HG02763 (cell line): Measurements from ENCODE around the gene TIGD2.
"Not testable (repeated sequence)": the region's sequence is repeated elsewhere in the genome, so short reads cannot be mapped to it uniquely, and the experiment has no call there.

ENCODE experiments used
- ATAC-seq: cut with Tn5 transposase; IDR thresholded peaks from one replicate; pipeline ENCODE4 v1.9.1; 2021; ENCODE audit warnings: mild to moderate bottlenecking, moderate library complexity; ENCODE audit not compliant: unreplicated experiment

Gene TIGD2

DNA sequence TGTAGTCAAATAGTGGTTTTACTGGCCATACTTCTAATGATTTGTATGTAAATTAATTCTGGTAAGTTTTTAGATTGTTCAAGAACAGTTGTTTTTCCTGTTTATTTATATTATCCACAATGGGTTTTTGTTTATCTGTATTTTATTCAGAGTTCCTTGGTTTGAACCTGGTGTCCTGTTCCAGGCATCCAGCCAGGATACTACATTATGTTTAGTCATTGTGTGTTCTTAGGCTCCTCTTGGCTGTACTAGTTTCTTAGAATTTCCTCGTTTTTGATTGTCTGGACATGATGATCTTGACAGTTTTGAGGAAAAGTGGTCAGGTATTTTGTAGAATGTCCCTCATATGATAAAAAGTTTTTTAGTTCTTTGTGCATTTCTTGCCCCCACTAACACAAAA is 7.8 kb downstream of the TIGD2 start:
- ATAC-seq: no peak

DNA sequence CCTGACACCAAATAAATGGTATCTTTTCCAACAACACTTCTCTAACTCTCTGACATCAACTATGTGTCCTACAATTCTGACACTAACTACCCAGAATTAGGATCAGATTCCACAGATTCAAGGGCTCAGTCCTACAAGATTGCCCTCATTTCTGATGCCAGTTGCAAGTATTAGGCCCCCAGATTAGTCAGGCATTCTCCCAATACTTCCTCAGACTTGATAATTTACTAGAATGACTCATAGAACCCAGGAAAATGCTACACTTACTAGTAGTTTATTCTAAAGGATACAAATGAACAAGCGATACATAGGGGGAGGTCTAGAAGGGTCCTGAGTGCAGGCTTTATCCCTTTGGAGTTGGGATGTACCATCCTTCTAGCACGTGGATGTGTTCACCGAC is 8.5 kb downstream of the TIGD2 start:
- no peak for ATAC-seq

DNA sequence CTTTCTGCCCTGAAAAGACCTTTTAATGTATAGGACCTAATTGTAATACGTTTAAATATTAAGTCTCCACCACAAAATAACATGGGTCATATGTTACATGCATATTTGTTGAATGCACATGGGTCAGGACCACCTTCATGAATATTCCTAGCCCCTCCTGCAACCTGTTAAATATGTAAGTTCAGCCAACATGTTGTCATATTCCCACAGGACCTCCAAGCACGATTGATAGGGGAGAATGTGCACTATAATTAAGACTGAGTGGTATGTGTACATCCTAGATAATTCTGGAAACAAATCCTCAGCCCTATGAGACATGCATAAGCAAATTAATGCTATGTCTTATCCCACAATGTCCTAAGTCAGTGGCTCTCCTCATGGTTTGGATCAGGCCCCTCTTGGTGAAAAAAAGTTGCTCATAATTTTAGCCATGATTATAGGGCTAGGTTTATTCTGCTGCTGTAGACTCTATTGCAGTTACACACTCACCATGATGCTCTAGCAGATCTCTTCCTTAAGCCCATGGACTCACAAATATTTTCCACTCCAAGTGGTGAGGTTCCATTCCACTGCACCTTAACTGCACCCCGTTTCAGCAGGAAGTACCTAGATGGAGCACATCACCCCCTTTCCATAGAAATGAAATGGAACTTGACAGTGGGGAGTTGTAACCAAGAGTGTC is 10.2 kb downstream of the TIGD2 start:
- ATAC-seq: no peak

DNA sequence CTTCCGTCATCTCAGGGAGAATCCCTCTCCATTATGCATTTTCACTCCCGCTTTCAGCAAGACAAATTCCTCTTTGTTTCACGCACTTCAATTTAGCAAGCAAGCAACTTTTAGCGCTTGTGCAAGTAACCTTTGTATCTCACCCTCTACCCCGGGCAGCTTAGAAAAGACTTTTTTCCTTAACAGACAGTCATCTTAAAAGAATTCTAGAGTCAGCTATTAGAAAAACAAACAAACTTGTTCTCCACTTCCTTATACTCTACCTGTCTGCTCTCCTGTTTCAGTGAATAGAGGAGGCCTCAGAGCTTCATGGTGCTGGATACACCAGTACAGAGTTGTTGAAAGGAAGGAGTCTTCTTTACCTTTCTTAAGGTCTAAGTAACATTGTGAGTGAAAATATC is 12.1 kb downstream of the TIGD2 start:
- no peak for ATAC-seq

DNA sequence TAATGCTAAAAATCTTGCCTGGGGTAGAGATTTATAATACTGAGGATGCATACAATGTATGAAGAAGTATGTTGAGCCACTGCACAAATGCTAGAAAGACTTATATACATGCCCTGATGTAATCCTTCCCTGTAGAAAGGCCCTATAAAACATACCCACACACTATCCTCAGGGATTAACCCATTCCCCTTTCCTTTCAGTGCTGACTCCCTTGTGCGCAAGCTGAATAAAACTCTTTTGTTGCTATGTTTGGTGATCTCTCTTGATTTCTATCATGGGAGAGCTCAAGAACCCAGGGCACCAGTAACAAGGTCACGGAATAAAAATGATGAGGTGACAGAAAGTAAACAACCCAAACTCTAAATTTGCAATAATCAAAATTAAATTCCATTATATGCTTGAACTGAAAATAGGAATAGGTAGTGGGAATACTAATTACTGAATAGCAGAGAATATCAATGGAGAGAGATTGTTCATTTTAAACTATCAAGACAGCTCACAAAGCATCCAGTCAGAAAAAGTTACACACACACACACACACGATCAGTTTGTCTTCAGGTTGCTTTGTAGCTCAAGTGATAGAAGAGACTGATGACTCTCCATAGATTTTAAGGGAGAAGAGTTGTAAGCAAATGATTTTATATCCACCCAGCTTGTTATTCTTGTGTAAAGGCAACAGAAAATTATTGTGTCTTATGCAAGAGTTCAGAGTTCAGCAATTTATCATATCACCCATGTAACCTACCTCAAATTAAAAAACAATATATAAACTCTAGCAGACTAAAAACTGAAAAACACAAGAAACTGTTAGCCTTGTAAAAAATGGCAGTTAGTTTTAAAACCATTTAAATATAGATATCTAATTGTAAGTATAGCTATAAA is 14.8 kb downstream of the TIGD2 start:
- no peak for ATAC-seq

DNA sequence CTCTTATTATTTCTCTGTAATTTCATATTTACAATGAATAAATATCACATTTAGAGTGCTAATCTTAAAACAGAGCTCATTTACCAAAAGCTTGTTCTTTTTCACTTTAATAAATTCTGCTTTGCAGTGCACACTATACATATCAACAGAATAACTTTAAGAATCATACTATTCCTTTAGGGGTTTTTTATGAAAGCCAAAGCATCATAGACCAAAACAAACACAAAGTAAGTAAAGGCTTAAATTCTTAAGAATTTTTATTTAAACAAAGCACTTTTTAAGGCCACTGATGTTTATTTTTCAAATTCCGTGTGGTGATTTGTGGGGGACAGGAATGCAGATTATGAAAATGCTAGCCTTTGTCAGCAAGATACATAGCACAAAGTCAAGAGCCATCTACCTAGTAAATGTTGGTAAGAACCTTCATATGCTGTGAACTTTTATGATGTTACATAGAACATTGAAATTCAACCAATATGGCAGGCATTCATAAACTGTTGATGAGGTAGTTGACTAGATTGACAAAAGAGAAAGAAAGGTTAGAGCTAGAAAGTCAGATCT is 17.8 kb downstream of the TIGD2 start:
- no peak for ATAC-seq

DNA sequence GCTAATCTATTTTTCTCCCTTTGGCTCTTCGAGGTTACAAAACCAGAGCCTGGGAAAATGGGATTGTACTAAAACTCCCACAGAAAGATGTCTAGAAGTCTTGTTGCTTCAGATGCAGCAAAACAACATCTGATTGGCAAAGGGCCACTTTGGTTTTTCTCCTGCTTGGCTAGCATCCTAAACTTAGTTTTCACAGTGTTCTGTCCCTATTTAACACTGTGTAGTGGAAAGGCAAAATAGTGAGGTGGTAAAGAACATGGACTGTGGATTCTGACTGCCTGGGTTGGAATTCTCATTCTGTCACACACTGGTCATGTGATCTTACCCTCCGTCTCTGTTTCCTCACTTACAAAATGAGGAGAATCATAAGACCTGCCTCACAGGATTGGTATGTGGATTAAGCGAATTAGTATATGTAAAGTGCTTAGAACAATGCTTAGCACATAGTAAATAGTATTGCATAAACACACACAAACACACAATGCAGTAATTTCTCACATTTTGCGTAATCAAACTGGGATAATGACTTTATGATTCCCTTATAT is 23.5 kb downstream of the TIGD2 start:
- ATAC-seq: no peak

DNA sequence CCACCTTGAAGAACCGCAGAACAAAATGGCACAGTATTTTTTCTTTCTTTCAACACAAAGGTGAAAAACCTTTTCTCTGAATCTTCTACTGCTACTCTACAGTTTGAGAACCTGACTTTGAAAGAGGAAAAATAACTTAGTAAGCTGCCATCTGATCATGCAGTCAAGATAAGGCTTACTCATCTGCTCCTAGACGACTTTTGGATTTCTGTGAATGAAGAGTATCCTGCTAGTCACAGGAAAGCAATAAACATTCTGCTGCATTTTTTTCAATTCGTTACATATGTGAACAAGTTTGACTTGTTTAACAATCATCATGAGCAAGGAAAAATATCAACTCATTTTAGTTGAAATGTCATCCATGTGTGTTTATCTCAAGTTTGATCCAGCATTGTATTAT is 25.2 kb downstream of the TIGD2 start:
- ATAC-seq: no peak

DNA sequence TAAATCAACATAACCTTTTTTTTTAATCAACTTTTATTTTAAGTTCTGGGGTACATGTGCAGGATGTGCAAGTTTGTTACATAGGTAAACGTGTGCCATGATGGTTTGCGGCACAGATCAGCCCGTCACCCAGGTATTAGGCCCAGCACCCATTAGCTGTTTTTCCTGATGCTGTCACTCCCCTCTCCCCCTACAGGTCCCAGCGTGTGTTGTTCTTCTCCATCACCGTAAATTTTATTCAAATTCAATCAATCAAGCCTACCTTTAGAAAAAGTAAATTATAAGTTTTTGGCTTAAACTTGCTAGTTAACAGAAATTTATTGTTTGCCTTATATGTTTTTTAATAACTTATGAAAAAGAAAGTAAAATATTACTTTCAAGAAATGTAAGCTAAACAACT is 25.9 kb downstream of the TIGD2 start:
- no peak for ATAC-seq

DNA sequence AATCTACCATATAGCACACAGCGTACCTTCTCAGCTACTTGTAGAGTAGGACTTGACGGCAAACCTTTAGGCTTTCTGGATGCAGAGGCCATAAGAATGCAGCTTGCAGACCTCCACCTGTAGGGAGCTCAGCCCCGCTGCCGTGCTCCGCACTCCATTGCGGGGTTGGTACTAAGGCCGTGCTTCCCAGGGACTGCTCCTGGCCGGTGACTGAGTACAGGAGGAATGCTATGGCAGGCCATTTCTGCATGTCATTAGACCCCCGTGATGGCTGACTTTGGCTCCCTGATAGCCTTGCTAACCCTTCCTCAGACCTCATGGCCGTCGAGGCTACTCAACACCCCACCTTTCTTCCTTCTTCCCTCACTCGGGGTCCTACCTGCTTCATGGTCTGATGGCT is 26.4 kb downstream of the TIGD2 start:
- ATAC-seq: no peak

DNA sequence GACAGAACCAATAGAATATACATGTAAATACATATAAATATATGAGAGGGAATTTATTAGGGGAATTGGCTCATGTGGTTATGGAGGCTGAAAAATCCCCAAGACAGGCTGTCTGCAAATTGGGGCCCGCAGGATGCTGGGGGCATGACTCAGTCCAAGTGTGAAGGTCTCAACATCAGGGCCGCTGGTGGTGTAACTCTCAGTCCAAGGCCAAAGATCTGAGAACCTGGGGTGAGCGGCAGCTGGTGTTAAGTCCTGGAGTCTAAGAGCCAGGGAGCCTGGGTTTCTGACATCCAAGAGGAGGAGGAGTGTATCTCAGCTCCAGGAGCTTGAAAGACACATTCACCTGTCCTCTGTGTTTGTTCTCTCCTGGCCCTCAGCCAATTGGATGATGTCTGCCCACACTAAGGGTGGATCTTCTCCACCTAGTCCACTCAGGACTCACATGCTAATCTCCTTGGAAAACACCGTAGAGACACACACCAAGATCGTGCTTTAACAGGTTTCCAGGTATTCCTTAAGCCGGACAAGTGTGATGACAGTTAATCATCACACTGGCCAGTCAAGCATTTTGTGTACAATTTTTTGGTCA is 28.9 kb downstream of the TIGD2 start:
- no peak for ATAC-seq

DNA sequence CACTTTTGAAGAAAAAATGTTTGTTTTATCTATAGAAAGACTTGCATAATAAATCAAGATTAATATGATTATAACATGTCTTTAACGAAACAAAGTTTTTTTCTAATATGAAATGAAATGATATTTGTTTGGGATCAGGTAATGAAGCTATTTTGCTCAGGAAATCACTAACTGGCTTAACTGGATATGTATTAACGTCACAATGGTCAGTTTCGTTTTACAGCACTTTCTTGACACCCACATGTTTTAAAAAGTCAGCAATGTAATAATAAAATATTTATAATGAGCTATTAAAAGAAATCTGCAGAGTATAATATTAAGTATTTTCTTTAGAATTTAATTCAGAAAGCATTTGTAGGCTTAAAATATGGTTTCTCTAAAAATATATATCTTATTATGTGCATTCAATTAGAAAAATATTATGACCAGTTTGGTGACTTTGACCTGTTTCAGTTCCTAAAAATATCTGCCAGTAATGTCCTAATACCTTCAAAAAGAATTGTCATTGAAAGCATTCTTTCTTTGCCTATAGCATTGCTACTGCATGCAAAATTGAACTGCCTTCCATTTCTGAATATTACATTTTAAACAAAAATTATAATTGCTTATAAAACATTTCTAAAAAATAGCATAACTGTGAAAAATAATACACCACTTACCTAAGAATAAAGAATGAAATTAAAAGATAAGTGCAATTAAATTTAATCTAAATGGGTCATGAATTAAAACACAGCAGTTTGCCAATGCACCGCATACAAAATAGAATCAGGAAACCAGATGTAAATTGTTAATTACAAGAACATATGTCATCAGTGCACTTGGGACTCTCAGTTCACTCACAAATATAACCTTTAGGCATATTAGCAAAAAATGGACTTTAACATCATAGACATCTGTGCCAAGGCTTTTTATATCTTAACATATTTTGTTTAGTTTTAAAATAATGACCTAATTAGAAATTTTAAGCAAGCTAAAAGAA is 31.6 kb downstream of the TIGD2 start:
- peak; percentile 82 for ATAC-seq

DNA sequence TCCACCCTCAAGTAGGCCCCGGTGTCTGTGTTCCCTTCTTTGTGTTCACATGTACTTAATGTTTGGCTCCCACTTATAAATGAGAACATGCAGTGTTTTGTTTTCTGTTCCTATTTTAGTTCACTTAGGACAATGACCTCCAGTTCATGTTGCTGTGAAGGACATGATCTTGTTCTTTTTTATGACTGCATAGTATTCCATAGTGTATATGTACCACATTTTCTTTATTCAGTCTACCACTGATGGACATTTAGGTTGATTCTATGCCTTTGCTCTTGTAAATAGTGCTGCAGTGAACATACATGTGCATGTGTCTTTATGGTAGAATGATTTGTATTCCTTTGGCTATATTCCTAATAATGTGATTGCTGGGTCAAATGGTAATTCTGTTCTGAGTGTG is 33.3 kb downstream of the TIGD2 start:
- not testable (repeated sequence) for ATAC-seq

DNA sequence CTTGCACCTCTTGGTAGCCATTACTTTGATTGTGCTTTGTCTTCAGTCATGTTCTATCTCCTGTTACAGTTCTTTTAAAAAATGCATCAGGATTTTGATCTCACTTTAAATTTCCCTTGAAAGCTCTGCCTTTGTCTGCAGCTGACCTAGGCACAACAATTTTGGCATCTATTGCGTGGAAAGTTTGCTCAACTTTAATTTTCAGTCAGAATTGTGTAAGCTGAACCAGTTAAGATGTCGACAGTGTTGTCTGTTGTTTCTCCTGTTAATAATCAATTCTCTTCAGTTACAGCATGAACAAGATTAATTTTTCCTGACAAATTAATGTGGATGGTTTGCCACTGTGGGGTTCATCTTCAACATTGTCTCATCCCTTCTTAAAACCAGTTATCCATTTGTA is 34.9 kb downstream of the TIGD2 start:
- ATAC-seq: no peak

DNA sequence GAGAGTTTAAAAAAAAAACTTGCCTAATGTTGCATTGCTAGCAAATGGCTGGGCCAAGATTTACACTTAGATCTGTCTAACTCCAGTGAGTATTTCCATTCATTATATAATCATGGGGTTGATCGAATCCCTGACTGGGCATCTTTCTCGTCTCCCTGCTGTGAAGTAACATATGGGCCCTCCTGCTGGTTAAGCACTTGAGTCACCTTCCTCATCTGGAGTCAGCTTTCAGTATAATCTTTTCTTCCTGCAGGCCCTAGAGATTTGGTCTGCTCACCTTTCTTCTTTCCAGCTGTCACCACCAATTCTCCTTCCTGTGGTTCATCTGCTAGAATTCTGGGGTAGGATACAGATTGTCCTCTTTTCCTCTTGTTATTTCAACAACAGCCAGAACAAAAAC is 41.6 kb downstream of the TIGD2 start:
- ATAC-seq: no peak

DNA sequence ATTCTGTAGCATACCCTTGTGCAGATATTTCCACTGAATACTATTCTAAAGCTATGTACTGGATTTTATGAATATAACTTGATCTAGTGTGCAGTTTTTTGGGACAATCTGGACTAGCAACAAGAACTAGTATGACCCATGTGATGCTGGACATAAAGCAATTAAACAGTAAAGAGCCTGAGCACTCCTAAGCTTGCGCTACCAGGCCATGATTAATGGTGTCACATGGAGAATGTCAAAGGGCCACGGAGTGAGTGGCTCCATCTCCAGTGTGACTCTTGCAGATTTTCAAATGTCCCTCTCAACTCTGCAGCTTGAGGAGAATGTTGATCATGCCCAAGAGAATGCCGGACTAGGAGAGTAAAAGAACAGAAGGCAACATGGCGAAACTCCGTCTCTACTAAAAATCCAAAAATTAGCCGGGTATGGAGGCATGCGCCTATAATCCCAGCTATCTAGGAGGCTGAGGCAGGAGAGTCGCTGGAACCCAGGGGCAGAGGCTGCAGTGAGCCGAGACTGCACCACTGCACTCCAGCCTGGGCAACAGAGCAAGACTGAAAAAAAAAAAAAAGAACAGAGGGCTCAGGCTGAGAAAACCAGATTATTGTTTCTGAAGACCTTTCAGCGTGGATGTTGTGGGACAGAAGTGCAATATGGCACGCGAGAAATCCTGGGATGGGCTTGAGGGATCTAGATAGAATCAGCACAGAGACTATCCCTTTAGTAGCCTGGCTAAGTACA is 45.0 kb downstream of the TIGD2 start:
- no peak for ATAC-seq

DNA sequence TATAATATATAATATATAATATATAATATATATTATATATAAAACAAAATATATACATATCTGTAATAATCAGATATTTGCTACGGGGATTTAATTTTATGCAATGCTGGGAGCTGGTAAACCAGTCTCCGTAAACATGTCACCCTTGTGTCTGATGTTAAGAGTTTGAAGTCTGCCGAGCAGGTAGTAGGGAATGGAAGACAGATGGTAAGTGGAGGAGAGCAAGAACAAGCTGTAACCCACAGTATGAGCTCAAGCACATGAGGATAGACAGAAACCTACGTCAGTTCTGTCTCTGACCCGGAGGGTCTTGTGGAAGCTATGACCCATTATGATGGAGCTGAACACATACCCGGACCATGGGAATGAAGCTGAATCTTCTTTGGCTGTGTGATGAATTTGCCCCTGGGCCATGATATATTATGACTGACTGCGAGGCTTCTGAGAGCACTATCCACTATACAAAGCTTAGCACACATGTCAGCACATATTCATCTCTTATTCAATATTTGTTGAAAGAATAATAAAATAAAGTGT is 46.2 kb downstream of the TIGD2 start:
- ATAC-seq: no peak

DNA sequence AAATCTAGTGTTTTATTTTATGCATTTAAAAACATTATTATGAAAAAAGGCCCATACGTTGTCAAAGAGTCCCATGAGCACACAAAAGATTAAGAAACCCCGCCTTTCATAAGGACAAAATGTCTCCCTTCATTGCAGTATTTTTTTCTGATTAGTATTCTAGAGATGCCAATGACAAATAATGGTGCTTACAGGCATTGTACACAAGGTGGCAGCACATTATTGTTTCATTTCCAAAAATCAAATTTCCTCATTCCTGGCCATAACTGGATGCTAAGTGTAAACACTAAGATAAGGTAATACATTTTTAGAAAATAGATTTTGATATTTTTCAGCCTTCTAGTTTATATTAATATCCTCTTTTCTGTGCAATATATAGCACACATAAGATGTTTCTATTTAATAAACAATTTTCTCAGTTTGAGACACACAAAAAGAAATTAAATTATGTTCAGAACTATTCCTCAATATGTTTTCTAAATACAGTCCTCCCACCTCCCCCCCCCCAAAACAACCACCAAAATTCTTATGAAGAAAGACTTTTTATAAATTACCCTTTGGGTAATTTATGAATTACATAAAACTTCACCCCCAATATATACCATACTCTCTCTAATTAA is 47.7 kb downstream of the TIGD2 start:
- ATAC-seq: no peak

DNA sequence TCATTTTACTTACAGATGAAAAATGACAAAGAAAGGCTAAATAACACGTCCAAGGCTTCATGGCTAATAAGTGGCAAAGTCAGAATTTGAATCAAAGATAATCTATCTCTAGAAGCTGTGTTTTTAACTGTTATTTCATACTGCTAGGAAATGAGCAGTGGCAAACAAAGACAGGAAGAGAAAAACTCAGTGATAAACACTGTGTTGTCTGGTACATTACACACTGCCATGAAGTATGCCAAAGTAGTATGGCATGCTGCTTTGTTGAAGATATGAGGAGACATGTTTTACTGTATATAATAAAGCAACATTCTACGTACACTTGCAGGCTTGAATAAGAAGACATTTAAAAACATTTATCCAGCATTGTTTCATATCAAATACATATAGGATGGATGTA is 49.5 kb downstream of the TIGD2 start:
- ATAC-seq: no peak
